HG03469 (cell line): ENCODE results near the gene KIAA1191.

Source experiments
- ATAC-seq: cut with Tn5 transposase; IDR thresholded peaks from one replicate; pipeline ENCODE4 v1.9.1; 2021; ENCODE audit warnings: mild to moderate bottlenecking, moderate library complexity, moderate number of reproducible peaks; ENCODE audit not compliant: unreplicated experiment

The KIAA1191 gene

GRCh38 chr5:176389135-176390123 is 27.9 kb upstream of the KIAA1191 start:
- peak; percentile 10 for ATAC-seq

DNA sequence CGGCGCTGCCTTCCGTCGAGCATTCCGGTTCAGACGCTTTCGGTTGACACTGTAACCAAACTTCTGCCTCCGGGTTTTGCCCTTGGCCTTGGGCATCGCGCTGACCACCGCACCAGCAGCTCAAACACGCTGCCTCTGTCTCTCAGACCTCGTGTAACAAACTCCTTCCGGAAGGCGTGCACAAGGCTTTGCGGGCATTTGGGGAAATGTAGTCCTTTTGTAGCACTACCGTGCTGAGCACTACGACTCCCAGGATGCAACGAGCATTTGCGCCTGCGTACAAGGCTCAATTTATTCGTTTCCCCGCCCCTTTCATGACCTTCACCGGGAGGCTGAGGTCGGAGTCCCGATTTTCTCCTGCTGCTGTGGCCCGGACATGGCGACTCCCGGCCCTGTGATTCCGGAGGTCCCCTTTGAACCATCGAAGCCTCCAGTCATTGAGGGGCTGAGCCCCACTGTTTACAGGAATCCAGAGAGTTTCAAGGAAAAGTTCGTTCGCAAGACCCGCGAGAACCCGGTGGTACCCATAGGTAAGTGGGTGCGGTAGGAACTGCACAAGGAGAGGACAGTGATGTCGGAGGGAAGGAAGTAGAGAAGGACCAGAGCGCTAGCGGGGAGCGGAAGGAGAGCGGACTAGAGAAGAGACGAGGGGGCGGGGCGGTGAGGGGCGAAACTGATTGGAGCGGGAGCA is 27.0 kb upstream of the KIAA1191 start, which contains the start of the genes HIGD2A and NOP16:
Gene HIGD2A (plus strand): TSS at position 308 of the 691 bp plus-strand sequence. CDS start 69 bp downstream, at position 377.
Gene NOP16 (minus strand): TSS at position 155 of the 691 bp plus-strand sequence. CDS start 59 bp downstream, at position 96.
- peak; percentile 72 for ATAC-seq

DNA sequence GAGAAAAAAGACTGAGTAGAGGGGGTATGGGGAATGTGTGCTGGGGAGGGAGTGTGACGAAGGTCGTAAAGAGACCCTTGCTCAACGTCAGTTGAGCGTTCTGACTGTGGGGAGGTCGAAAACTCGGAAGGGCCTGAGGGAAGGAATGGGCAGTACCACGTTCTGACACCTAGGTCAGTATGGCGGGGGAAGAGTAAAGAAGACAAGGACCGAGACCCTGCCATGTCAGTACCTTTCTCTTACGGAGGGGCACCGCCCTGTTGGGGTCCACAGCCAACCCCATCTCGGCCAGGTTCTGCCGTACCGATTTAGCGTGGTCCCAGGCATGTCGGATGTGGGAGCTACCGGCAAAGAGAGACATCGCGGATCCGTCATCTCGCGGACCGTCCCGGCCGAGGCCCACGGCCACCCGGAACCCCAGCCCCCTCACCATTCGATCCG is 26.5 kb upstream of the KIAA1191 start:
- no peak for ATAC-seq

DNA sequence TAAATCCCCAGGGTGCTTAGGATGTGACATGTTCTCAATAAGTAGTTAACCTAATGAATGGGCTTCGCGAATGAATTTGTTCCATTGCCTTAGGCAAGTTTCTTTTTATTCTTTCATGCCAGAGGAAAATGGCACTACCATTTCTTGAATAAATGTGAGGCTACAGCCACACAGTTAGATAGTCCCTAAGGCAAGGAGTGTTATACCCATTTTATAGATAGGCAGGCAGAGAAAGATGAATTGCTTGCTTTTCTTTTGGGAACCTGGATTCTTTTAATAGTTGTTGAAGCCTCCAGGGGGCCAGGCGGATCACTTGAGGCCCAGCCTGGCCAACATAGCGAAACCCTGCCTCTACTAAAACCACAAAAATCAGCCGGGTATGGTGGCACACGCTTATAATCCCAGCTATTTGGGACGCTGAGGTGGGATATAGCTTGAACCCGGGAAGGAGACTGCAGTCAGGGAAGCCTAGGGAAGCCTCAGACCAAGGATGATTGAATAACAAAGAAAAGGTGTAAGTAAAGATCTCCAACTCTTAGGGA is 25.9 kb upstream of the KIAA1191 start:
- ATAC-seq, result no peak

DNA sequence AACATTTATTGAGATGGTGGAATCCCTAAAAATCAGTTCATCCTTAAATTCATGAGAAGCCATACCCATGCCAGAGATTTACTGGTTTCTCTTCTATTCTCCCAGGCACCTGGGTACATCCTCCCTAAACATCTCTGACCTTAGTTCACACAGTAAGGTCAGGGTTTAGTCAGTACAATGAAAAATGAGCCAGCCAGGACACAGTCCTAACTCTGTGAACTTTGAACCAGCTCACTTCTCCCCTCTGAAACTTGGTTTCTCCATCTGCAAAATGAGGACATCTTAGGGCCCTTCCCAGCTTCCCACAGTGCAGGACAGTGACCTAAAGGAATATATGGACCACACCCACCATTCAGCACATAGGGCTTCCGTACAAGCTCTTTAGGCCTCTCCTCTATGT is 24.9 kb upstream of the KIAA1191 start:
- ATAC-seq, result no peak

DNA sequence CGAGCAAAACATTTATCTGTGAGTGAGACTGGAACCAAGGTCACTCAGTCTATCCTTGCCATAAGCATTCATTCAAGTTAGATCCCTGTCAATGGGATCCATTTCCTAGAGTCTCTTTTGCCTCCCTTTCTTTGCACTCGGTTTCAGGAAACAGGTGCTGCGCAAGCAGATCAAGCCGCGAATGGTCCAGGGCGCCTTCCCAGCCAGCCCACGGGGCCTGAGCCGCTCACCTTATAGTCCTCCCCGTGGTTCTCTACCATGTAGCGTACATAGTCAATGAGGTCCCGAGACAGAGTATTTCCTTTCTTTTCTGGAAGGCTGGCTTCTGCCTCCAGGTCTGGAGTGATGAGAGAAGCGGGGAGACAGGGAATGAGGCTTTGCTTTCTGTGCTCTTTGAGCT is 23.4 kb upstream of the KIAA1191 start:
- no peak for ATAC-seq

- no peak for ATAC-seq
Measured at GRCh38 chr5:176384366-176384930, 22.9 kb upstream of the KIAA1191 start.

DNA sequence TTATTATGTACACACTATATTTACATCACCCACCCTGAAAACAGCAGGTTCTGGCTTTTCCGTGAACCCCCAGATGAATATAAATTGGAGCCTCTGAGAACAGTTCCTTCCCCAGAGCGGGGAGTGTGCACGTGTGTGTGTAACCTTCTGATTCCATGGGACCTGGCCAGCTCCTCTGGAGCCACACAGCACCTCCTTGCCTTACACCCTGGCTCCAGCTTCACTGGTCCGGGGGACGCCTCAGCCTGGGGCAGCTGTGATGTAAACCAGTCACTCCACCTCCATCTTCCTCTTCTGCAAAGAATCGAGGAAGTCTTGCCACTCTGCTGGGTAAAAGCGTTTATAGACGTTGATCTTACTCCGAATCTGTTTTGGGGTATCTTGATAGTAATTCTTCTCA is 22.4 kb upstream of the KIAA1191 start:
- no peak for ATAC-seq

- ATAC-seq, result no peak
Measured at GRCh38 chr5:176383248-176383905, 21.8 kb upstream of the KIAA1191 start.

- ATAC-seq, result no peak
Measured at GRCh38 chr5:176382721-176383120, 21.2 kb upstream of the KIAA1191 start.

DNA sequence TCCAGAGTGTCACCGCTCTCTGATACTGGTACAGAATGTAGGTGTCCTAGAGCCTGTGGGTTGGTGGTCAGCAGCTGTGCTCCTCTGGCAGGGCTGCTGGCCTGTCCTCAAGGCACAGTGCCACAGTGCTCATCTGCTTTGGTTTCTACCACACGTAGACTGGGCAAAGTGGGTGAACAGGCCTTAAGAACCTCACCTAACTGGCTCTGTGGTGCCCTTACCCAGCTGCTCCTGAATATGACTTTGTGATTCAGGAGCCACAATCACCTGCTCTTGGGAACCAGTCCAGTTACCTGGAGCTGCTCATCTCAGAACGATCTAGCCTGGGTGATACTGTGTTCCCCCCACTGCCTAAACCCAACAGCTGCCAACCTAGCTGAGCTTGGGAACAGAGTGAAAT is 20.4 kb upstream of the KIAA1191 start:
- ATAC-seq, result no peak

- no peak for ATAC-seq
Measured at GRCh38 chr5:176381423-176381822, 19.9 kb upstream of the KIAA1191 start.

DNA sequence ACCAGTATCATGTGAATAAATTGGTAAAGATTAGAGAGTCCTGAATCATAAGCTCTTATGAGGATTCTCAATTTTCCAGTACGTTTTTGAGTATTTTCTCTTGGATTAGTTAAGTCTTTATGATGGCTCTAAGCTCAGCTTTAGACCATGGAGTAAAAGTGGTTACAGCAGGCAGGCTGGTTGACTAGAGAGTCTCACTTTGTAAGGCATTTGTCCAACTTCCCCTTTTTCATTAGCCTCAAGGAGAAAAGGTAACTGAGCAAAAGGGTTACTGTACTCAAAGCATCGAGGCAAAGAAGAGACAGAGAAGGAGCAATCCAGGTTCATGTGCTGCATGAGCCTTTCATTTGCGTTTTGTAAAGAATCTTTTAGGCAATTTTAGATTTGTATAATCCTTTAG is 18.3 kb upstream of the KIAA1191 start:
- ATAC-seq, result peak; percentile 46

- no peak for ATAC-seq
Measured at GRCh38 chr5:176373100-176373818, 11.7 kb upstream of the KIAA1191 start.

- ATAC-seq, result no peak
Measured at GRCh38 chr5:176371621-176372539, 10.3 kb upstream of the KIAA1191 start.

DNA sequence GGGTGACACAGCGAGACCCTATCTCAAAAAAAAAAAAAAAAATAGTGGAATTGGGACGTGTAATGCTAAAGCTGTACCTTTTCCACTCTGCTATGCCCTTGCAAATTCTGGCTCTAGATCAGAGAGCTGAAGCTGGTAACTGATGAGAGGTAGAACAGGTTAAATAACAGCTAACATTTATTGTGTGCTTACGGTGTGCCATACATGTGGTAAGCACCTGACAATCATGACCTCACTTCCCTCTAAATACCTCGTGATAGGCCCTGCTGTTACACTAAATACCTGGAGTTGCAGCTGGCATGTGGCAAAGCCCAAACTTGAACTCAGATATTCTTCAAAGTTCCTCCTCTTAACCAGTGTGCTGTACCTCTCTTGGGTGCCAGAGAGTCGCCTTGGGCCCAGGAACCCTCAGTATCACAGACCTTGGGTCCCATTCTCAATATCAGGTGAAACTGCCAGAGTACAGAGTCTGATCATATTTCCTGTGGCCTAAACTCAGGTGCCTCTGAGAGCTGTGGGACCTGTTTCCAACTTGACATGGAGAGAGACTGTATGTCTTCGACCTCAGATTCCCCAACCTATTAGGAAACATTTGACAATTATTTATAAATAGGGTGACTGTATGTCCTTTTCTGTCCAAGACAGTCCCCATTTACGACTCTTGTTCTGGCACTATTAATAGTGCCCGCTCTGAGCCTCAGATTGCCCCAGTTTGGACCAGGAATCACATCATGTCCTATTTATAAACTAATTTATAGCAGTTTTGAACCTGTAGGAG is 8.6 kb upstream of the KIAA1191 start:
- ATAC-seq, result no peak

GRCh38 chr5:176368726-176369125 is 7.2 kb upstream of the KIAA1191 start:
- no peak for ATAC-seq
